Measurements from ENCODE around the gene TFAM. TPM values are rescaled to one million over a fixed set of nuclear protein-coding genes. Genes with fewer than 3 reads are reported as not detected.

TFAM gene
- total RNA-seq, 1 donor from 2014 or later = 39.4 TPM

GRCh38 chr10:58352956-58353610, 32.1 kb upstream of the TFAM start:
- no peak for DNase-seq (ENCODE audit: low spot score)
- no peak overlapping the region for H3K27ac Mint-ChIP-seq (ENCODE audit: unreplicated experiment)
- no peak overlapping the region for H3K4me3 Mint-ChIP-seq (ENCODE audit: unreplicated experiment)
- no peaks in the 10 kb centered on the region for H3K36me3 Mint-ChIP-seq (ENCODE audit: low read depth, unreplicated experiment)
- TF ChIP-seq, protein P1, sequence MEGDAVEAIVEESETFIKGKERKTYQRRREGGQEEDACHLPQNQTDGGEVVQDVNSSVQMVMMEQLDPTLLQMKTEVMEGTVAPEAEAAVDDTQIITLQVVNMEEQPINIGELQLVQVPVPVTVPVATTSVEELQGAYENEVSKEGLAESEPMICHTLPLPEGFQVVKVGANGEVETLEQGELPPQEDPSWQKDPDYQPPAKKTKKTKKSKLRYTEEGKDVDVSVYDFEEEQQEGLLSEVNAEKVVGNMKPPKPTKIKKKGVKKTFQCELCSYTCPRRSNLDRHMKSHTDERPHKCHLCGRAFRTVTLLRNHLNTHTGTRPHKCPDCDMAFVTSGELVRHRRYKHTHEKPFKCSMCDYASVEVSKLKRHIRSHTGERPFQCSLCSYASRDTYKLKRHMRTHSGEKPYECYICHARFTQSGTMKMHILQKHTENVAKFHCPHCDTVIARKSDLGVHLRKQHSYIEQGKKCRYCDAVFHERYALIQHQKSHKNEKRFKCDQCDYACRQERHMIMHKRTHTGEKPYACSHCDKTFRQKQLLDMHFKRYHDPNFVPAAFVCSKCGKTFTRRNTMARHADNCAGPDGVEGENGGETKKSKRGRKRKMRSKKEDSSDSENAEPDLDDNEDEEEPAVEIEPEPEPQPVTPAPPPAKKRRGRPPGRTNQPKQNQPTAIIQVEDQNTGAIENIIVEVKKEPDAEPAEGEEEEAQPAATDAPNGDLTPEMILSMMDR (IDR thresholded peaks at IDR 0.05; ENCODE audit: unreplicated experiment) = no peak
- H3K9me3 Mint-ChIP-seq (ENCODE audit: unreplicated experiment) = no peaks in the 10 kb centered on the region
- no peaks in the 10 kb centered on the region for H3K27me3 Mint-ChIP-seq (ENCODE audit: unreplicated experiment)
- peaks cover 8% of the 10 kb centered on the region for H3K4me1 Mint-ChIP-seq (ENCODE audit: unreplicated experiment)

DNA sequence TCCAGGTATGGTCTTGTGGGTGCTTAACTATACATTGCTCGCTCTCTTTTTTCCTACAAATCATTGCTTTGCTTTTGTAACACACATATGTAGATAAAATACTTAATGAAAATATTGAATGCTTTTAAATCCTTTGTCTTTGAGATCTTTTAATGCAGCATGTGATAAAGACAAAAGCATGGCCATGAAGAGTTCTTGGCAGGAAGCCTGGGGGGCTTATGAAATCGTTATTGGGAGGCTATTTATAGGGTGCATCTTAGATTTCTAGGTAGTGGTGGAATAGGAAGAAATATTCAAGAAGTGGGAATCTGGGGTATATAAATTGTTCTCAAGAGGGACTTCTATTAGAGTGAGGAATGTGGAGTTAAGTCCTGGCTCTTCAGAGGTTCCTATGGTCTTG, 28.5 kb upstream of the TFAM start:
- Mint-ChIP-seq H3K27ac (ENCODE audit: unreplicated experiment) (no peak overlapping the region), H3K4me1 (ENCODE audit: unreplicated experiment) (peaks cover 7% of the 10 kb centered on the region), H3K36me3 (ENCODE audit: low read depth, unreplicated experiment) (no peaks in the 10 kb centered on the region), H3K27me3 (ENCODE audit: unreplicated experiment) (no peaks in the 10 kb centered on the region), H3K9me3 (ENCODE audit: unreplicated experiment) (no peaks in the 10 kb centered on the region), H3K4me3 (ENCODE audit: unreplicated experiment) (no peak overlapping the region)
- no peak for DNase-seq (ENCODE audit: low spot score)
- TF ChIP-seq, protein P1 (IDR thresholded peaks at IDR 0.05; ENCODE audit: unreplicated experiment) = no peak

DNA sequence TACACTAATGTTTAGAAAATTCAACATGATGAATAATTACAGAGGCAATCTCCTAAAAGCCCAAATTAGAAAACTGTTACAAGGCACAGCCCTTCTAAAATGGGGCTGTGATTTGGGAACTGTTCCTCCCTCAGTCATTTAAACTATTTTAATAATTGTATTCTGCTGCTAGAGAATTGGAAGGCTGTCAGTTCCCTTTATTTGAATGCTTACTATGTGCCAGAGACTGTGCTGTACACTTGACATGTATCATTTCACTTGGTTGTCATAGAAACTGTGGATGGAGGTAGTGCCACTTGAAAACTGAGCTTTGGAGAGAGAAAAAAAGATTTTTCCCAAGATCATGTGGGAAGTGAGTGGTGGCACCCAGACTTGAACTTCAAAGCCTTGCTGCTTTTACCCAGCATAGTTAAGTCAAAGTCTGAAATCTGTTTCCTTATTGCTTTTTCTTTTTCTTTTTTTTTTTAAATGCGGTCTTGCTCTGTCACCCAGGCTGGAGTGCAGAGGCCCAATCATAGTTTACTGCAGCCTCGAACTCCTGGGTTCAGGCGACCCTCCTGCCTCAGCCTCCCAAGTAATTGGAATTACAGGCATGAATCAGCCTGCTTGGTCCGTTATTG, 26.8 kb upstream of the TFAM start:
- no peak for DNase-seq (ENCODE audit: low spot score)
- Mint-ChIP-seq H3K27ac (ENCODE audit: unreplicated experiment) (no peak overlapping the region), H3K4me1 (ENCODE audit: unreplicated experiment) (peaks cover 7% of the 10 kb centered on the region), H3K4me3 (ENCODE audit: unreplicated experiment) (no peak overlapping the region), H3K36me3 (ENCODE audit: low read depth, unreplicated experiment) (no peaks in the 10 kb centered on the region), H3K27me3 (ENCODE audit: unreplicated experiment) (no peaks in the 10 kb centered on the region), H3K9me3 (ENCODE audit: unreplicated experiment) (no peaks in the 10 kb centered on the region)
- TF ChIP-seq, protein P1 (IDR thresholded peaks at IDR 0.05; ENCODE audit: unreplicated experiment) = no peak

GRCh38 chr10:58358947-58359346, 26.3 kb upstream of the TFAM start:
- H3K9me3 Mint-ChIP-seq (ENCODE audit: unreplicated experiment) = no peaks in the 10 kb centered on the region
- no peak overlapping the region for H3K27ac Mint-ChIP-seq (ENCODE audit: unreplicated experiment)
- H3K4me3 Mint-ChIP-seq (ENCODE audit: unreplicated experiment) = no peak overlapping the region
- H3K27me3 Mint-ChIP-seq (ENCODE audit: unreplicated experiment) = no peaks in the 10 kb centered on the region
- TF ChIP-seq, protein P1 (IDR thresholded peaks at IDR 0.05; ENCODE audit: unreplicated experiment) = no peak
- no peak for DNase-seq (ENCODE audit: low spot score)
- no peaks in the 10 kb centered on the region for H3K36me3 Mint-ChIP-seq (ENCODE audit: low read depth, unreplicated experiment)
- H3K4me1 Mint-ChIP-seq (ENCODE audit: unreplicated experiment) = peaks cover 7% of the 10 kb centered on the region

GRCh38 chr10:58359541-58359940, 25.7 kb upstream of the TFAM start:
- Mint-ChIP-seq H3K36me3 (ENCODE audit: low read depth, unreplicated experiment) (no peaks in the 10 kb centered on the region), H3K4me3 (ENCODE audit: unreplicated experiment) (no peak overlapping the region), H3K9me3 (ENCODE audit: unreplicated experiment) (no peaks in the 10 kb centered on the region), H3K27me3 (ENCODE audit: unreplicated experiment) (no peaks in the 10 kb centered on the region), H3K27ac (ENCODE audit: unreplicated experiment) (no peak overlapping the region), H3K4me1 (ENCODE audit: unreplicated experiment) (peaks cover 7% of the 10 kb centered on the region)
- TF ChIP-seq, protein P1 (IDR thresholded peaks at IDR 0.05; ENCODE audit: unreplicated experiment) = no peak
- DNase-seq (ENCODE audit: low spot score) = no peak

Data from endothelial cell (in vitro differentiated cells).